Activated T-cell treated with anti-CD3 and anti-CD28 coated beads, Interleukin-2, amount 50 U/mL, for 4 hours (primary cell): ENCODE data around the gene C16orf95. TPM values are rescaled to one million over a fixed set of nuclear protein-coding genes. Genes with fewer than 3 reads are reported as not detected.

ENCODE experiments used
- ATAC-seq, 2 donors: fragments of 200-7000 bp; cut with Tn5 transposase; one replicate each; pipeline ENCODE4 v1.10.0; 2021
- DNase-seq: peaks from one replicate; pipeline ENCODE4 v3.0.0-alpha.2; 2020
- H3K27me3 Mint-ChIP-seq: one replicate; pipeline ENCODE4 v1.8.0; 2021; ENCODE audit warnings: low read depth, mixed read lengths
- H3K36me3 Mint-ChIP-seq: one replicate; pipeline ENCODE4 v1.8.0; 2022; ENCODE audit warnings: mixed read lengths; ENCODE audit not compliant: insufficient read depth
- H3K4me1 Mint-ChIP-seq: one replicate; pipeline ENCODE4 v1.8.0; 2021; ENCODE audit warnings: low read depth, mixed read lengths
- H3K4me3 Mint-ChIP-seq: one replicate; pipeline ENCODE4 v1.8.0; 2021; ENCODE audit warnings: mild to moderate bottlenecking, moderate library complexity, mixed read lengths
- H3K9me3 Mint-ChIP-seq: one replicate; pipeline ENCODE4 v1.8.0; 2021; ENCODE audit warnings: mixed read lengths
- total RNA-seq, 3 donors: library from RNA; stranded (reverse); gene quantifications; one replicate each; pipeline ENCODE4 v1.2.1, GENCODE V29; 2021

Gene C16orf95
- total RNA-seq, 3 donors from 2014 or later, result 3.5 to 5.7 (median 4.1) TPM

DNA sequence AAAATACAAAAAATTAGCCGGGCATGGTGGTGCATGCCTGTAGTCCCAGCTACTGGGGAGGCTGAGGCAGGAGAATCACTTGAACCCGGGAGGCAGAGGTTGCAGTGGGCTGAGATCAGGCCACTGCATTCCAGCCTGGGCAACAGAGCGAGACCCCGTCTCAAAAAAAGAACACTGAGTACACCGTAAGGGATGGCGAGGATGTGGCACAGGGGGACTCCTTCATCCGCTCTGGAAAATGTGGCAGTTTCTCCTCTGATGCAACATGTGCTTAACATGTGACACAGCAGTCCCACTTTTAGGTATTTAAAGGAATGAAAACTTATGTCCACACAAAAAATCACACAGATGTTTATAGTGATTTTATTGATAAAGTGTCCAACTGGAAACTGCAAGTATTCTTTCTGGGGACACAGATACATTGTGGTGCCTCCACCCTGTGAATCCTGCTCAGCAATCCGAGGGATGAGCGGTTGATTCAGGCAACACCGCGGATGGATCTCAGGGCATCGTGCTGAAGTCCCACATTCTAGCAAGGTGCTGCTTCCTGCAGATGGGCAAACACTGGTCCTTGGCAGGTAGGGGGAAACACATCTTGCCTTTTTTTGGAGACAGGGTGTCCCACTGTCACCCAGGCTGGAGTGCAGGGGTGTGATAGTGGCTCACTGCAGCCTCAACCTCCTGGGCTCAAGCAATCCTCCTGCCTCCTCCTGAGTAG is 3.5 kb upstream of the C16orf95 start:
- DNase-seq (no peak), ATAC-seq (no peak)
- no peaks in the 10 kb centered on the region for H3K27me3 Mint-ChIP-seq
- H3K4me1 Mint-ChIP-seq, result peaks cover 17% of the 10 kb centered on the region
- H3K9me3 Mint-ChIP-seq, result no peaks in the 10 kb centered on the region
- H3K4me3 Mint-ChIP-seq, result no peak overlapping the region
- peaks cover 4% of the 10 kb centered on the region for H3K36me3 Mint-ChIP-seq

DNA sequence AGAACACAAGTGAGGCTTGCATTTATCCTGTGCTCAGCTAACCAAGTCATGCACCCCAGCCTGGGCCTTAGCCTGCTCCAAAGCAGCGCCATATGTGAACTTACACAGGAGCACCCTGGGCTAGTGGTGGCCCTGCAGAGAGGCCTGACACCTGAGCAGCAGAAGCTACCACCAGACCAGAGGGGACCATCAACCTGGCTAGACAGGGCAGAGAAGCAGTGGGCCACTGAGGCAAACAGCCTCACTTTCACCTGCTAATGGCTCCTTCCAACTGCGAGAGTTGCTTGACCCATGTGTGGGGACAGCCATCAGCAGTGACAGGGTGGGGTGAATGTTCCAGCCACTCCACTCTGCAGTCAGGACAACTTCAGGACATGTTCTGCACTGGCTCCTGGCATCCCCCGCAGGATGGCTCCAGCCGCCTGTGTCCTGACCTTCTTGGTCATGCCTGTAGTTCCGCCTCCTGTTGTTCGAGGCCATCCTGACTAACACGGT is 2.9 kb upstream of the C16orf95 start:
- ATAC-seq, result no peak
- H3K4me1 Mint-ChIP-seq, result peaks cover 17% of the 10 kb centered on the region

DNA sequence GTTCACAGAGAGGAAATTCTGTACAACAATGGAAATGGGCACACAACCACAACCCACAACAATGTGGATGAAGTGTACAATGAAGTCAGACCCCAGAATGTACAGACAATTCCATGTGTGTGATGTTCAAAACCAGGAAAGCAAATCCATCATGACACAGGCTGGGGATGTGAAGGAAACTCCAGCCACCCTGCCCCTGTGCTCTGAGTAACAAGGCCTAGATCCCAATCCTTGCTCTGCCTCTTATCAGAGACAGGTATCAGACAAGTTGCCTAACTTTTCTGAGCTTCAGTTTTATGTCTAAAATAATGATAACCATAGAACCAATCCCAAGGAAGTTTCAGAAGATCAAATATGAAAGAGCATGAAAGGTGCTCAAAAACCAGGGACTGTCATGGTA is 1.8 kb upstream of the C16orf95 start:
- Mint-ChIP-seq H3K4me3 (peak overlapping the region; percentile 93), H3K4me1 (peaks cover 14% of the 10 kb centered on the region), H3K27me3 (no peaks in the 10 kb centered on the region), H3K36me3 (peaks cover 4% of the 10 kb centered on the region), H3K9me3 (no peaks in the 10 kb centered on the region)
- DNase-seq (no peak), ATAC-seq (no peak)

More for the DNA sequence above, 2.9 kb upstream of the C16orf95 start:
- H3K27me3 Mint-ChIP-seq, result no peaks in the 10 kb centered on the region
- H3K4me3 Mint-ChIP-seq, result no peak overlapping the region
- H3K36me3 Mint-ChIP-seq, result peaks cover 4% of the 10 kb centered on the region
- DNase-seq, result no peak
- no peaks in the 10 kb centered on the region for H3K9me3 Mint-ChIP-seq

DNA sequence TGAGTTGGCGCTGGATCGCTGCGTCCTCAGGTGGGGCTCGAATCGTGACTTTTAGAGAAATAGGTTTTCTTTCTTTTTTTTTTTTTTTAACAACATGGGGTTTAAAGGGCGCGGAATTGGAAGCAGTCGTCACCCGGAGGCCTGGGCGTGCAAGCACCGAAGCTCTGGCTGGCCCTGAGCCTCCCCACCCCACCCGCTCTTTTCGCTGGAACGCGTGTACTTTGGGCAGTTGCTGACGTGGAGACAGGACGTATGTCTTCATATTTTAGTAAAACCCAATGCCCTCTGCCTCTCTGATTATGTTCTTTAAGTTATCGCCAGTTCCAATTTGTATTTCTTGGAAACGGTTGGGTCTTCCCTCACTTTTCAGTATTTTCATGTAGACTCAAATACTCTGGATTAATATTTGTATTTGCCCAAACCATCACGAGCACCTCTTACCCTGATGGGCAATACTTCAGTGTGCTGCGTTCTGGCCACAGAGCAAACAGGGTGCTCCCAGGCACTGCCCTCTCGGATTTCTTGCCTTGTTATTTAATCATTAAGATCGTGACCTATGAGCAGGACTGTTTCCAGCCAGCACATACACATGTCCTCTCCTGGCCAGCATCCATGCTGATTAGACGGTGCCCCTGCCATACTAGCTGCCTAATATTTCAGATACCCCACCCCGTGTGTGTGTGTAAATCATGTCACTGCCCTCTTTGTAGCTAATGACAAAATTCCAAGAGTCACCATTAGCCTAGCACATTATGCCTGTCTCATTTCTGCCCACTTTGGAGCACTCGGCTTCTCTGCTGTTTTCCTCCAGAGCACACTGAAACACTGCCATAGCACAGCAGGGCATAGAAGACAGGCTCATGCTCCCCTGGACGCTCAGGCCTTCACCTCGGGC is 805 bp upstream of the C16orf95 start:
- ATAC-seq (peak; percentile 22 to 24), DNase-seq (no peak)
- Mint-ChIP-seq H3K4me1 (peaks cover 14% of the 10 kb centered on the region), H3K4me3 (peak overlapping the region; percentile 93), H3K36me3 (peaks cover 4% of the 10 kb centered on the region), H3K27me3 (no peaks in the 10 kb centered on the region), H3K9me3 (no peaks in the 10 kb centered on the region)

DNA sequence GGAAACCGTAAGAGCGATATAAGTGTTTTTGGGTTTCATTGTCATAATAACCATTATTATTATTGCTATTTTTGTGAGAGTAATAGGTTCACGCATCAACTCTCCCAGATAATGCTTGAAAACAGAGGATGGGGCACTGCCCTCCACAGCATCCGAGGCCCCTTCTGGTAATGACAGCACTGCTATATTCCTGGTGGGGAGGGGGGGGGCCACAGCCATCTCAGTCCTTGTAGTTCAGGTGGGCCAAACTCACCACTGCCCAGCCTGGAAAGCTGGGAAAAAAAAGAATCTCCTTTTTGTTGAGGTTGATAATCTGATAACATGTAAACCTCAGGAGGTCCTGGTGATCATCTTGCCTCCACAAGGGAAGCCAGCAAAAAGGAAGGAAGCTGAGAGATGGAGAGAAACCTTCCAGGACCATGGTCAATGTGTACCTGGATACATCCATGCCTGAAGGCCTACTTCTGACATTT is 706 bp downstream of the C16orf95 start:
- DNase-seq (no peak), ATAC-seq (no peak)
- Mint-ChIP-seq H3K36me3 (peaks cover 4% of the 10 kb centered on the region), H3K9me3 (no peaks in the 10 kb centered on the region), H3K27me3 (no peaks in the 10 kb centered on the region), H3K4me1 (peaks cover 14% of the 10 kb centered on the region), H3K4me3 (peak overlapping the region; percentile 93)

GRCh38 chr16:87314990-87315420 is 2.2 kb downstream of the C16orf95 start:
- Mint-ChIP-seq H3K27me3 (no peaks in the 10 kb centered on the region), H3K4me3 (no peak overlapping the region)

DNA sequence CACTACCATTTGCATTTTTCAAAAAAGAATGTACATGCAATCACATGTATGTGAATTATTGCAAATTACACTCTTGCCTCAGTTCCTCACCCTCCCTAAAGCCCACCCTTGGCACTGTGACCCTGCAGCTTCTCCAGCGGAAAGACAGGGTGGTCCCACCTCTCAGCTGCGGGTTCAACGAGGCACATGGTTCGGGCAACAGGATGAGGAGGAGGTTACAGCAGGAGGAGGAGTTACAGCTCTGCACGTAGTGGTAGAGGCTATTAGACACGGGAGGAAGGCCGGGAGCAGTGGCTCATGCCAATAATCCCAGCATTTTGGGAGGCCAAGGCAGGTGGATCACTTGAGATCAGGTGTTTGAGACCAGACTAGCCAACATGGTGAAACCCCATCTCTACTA is 5.2 kb downstream of the C16orf95 start:
- peaks cover 4% of the 10 kb centered on the region for H3K36me3 Mint-ChIP-seq
- peaks cover 3% of the 10 kb centered on the region for H3K4me1 Mint-ChIP-seq
- H3K9me3 Mint-ChIP-seq, result no peaks in the 10 kb centered on the region
- DNase-seq, result no peak
- no peak for ATAC-seq
- H3K4me3 Mint-ChIP-seq, result no peak overlapping the region
- H3K27me3 Mint-ChIP-seq, result no peaks in the 10 kb centered on the region

More at GRCh38 chr16:87314990-87315420, 2.2 kb downstream of the C16orf95 start:
- peaks cover 4% of the 10 kb centered on the region for H3K36me3 Mint-ChIP-seq
- DNase-seq, result no peak
- H3K4me1 Mint-ChIP-seq, result peaks cover 14% of the 10 kb centered on the region
- ATAC-seq, result no peak
- H3K9me3 Mint-ChIP-seq, result no peaks in the 10 kb centered on the region

- no peaks in the 10 kb centered on the region for H3K9me3 Mint-ChIP-seq
- no peaks in the 10 kb centered on the region for H3K4me1 Mint-ChIP-seq
- H3K36me3 Mint-ChIP-seq, result peaks cover 4% of the 10 kb centered on the region
- H3K4me3 Mint-ChIP-seq, result no peak overlapping the region
- DNase-seq (no peak), ATAC-seq (no peak)
- no peaks in the 10 kb centered on the region for H3K27me3 Mint-ChIP-seq
Observed at GRCh38 chr16:87311387-87311786, 5.8 kb downstream of the C16orf95 start.

DNA sequence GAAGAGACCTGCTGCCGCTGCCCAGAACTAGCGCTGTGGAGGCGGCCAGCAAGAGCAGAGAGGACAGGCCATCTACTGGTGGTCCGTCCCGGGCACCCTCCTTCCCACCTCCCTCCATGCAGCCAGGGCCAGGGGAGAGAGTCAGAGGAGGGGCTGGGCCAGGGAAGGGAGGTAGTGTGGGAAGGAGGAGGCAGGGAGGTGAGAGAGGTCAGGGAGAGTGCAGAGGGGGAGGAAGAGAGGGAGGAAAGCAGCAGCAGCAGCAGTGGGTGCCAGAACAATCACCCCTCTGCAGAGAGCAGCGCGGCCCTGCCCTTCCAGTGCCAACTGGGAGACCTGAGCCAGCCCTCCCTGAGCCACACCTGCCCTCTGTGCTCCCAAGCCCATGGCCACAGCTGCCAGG is 6.6 kb downstream of the C16orf95 start:
- no peaks in the 10 kb centered on the region for H3K27me3 Mint-ChIP-seq
- no peaks in the 10 kb centered on the region for H3K9me3 Mint-ChIP-seq
- DNase-seq (no peak), ATAC-seq (no peak)
- no peak overlapping the region for H3K4me3 Mint-ChIP-seq
- H3K4me1 Mint-ChIP-seq, result no peaks in the 10 kb centered on the region
- peaks cover 4% of the 10 kb centered on the region for H3K36me3 Mint-ChIP-seq

GRCh38 chr16:87309620-87310525 is 7.3 kb downstream of the C16orf95 start:
- DNase-seq (no peak), ATAC-seq (no peak)
- Mint-ChIP-seq H3K4me3 (no peak overlapping the region), H3K4me1 (no peaks in the 10 kb centered on the region), H3K36me3 (peaks cover 4% of the 10 kb centered on the region), H3K27me3 (no peaks in the 10 kb centered on the region), H3K9me3 (no peaks in the 10 kb centered on the region)

DNA sequence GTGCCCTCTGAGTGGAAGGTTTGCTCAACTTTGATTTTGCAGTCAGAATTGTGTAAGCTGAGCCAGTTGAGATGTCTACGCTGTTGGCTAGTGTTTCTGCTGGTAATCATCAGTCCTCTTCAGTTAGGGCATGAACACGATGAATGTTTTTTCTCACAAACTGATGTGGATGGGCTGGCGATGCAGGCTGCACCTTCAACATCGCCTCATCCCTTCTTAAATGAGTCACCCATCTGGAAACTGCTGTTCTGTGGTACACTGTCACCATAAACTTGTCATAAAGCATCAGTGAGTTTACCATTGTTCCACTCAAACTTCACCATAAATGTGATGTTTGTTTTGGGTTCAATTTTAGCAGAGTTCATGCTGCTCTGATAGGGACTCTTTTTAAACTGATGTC is 8.4 kb downstream of the C16orf95 start:
- H3K4me3 Mint-ChIP-seq, result no peak overlapping the region
- no peaks in the 10 kb centered on the region for H3K9me3 Mint-ChIP-seq
- H3K4me1 Mint-ChIP-seq, result peaks cover 3% of the 10 kb centered on the region
- ATAC-seq, result peak in 1 of 2 donors; percentile 62
- H3K36me3 Mint-ChIP-seq, result peaks cover 4% of the 10 kb centered on the region
- DNase-seq, result no peak
- no peaks in the 10 kb centered on the region for H3K27me3 Mint-ChIP-seq

GRCh38 chr16:87306516-87306915 is 10.7 kb downstream of the C16orf95 start:
- H3K4me1 Mint-ChIP-seq, result peaks cover 12% of the 10 kb centered on the region

DNA sequence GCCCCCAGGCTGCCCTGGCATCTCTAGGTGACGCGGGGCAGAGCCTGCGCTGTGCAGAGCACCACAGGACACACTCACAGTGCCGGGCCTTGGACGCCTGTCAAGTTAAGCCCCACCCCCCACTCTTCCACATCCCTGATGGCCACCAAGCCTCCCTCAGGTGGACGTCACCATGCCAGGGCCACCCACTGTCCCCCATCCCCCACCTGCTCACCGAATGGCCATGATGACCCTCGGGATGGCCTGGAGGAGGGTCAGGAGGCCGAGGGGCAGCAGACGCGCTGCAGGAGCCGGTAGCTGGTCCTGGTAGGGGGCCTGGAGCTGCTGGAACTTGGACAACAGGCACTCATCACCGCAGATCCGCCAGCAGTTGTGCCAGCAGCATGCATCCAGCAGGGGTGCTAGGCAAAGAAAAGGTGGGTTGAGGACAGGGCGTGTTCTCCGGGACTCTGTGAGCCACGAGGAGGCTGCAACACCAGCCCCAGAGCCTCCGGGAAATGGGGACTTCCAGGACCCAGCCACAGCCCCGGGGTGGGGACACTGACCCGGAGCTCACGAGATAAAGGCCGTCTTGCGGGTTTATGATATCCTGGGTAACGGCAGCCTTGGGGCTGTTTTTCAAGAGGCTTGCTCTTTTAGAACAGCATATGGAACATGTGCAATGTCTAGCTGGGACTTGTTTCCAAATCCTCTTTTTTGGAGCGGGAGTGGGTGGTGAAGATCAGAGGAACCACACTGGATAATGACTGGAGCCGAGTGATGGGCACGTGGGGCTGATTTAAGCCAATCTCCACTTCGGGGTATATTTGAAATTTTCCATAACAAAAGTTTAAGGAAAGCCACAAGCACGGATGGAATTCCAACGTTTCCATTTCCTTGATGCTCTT is 11.4 kb downstream of the C16orf95 start:
- ATAC-seq (no peak), DNase-seq (no peak)
- H3K4me3 Mint-ChIP-seq, result no peak overlapping the region
- no peaks in the 10 kb centered on the region for H3K9me3 Mint-ChIP-seq
- peaks cover 12% of the 10 kb centered on the region for H3K4me1 Mint-ChIP-seq
- peaks cover 9% of the 10 kb centered on the region for H3K36me3 Mint-ChIP-seq
- H3K27me3 Mint-ChIP-seq, result no peaks in the 10 kb centered on the region

More at GRCh38 chr16:87306516-87306915, 10.7 kb downstream of the C16orf95 start:
- DNase-seq, result no peak
- H3K36me3 Mint-ChIP-seq, result peaks cover 9% of the 10 kb centered on the region
- H3K27me3 Mint-ChIP-seq, result no peaks in the 10 kb centered on the region
- no peak for ATAC-seq
- H3K4me3 Mint-ChIP-seq, result no peak overlapping the region
- no peaks in the 10 kb centered on the region for H3K9me3 Mint-ChIP-seq
